ENCODE data around the gene SHANK1. TPM values are rescaled to one million over a fixed set of nuclear protein-coding genes. Genes with fewer than 3 reads are reported as not detected.

SHANK1 gene
- total RNA-seq, 2 experiments from 2014 or later = not detected

DNA sequence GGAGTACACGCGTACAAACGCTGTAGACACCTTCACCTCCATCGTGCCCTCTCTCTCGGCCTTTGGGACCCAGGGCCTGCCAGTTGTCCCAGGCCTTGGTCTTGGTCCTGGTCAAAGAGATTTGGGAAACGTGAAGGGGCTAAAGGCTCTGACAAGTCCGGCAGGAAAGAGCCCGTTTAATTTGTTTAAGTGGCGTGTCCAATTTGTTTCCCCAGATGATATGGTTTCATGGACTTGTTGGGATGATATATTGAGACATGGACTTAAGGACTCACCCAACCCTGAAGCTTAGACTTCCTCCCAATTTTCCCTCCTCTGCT lies 6.3 kb upstream of the SHANK1 start:
- POLR2A ChIA-PET = no interaction called here
- CTCF ChIA-PET = no interaction called here
- Mint-ChIP-seq H3K9me3 (ENCODE audit: low read depth) (no peaks in the 10 kb centered on the region), H3K4me1 (peaks cover 24% of the 10 kb centered on the region), H3K4me3 (peak overlapping the region; percentile 80), H3K27ac (no peak overlapping the region), H3K36me3 (ENCODE audit: low read depth) (peaks cover 2% of the 10 kb centered on the region), H3K27me3 (peaks cover 26% of the 10 kb centered on the region)
- intact Hi-C loops (cut with DNase I, micrococcal nuclease) = loop anchor here (1.0 to 10.0 kb wide), 7 partner anchors 67 to 869 kb away; partner anchors contain the start of genes JOSD2 (in 1 of the 2), NR1H2 (in 1 of the 2) and POLD1 (in 1 of the 2)
- ATAC-seq (no peak), DNase-seq (no peak)

DNA sequence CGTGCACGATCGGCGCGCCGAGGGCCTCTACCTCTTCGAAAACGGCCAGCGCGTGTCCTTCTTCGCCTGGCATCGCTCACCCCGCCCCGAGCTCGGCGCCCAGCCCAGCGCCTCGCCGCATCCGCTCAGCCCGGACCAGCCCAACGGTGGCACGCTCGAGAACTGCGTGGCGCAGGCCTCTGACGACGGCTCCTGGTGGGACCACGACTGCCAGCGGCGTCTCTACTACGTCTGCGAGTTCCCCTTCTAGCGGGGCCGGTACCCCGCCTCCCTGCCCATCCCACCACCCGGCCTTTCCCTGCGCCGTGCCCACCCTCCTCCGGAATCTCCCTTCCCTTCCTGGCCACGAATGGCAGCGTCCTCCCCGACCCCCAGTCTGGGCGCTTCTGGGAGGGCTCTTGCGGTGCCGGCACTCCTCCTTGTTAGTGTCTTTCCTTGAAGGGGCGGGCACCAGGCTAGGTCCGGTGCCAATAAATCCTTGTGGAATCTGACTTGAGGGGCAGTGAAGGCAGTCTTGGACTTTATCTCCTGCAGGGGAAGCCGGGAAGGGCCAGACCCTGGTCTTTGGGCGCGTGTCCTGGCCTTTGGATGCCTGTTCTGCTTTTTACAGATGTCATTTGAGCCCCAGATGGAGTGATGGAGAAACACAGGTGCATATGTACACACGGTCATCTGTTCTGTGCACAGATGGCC lies 5.8 kb upstream of the SHANK1 start:
- H3K4me3 Mint-ChIP-seq = peak overlapping the region; percentile 80
- intact Hi-C loops (cut with DNase I, micrococcal nuclease) = loop anchor here (1.0 to 10.0 kb wide), 7 partner anchors 67 to 869 kb away; partner anchors contain the start of genes JOSD2 (in 1 of the 2), NR1H2 (in 1 of the 2) and POLD1 (in 1 of the 2)
- peaks cover 31% of the 10 kb centered on the region for H3K27me3 Mint-ChIP-seq
- DNase-seq (no peak), ATAC-seq (peak; percentile 47)
- peaks cover 24% of the 10 kb centered on the region for H3K4me1 Mint-ChIP-seq
- no peaks in the 10 kb centered on the region for H3K9me3 Mint-ChIP-seq (ENCODE audit: low read depth)
- ChIA-PET POLR2A (interaction anchor here (0.7 to 1.8 kb wide), 4 partner anchors 70 to 379 kb away, joined by 3 to 13 read pairs (median 4); no protein-coding TSS in a partner anchor), CTCF (interaction anchor here (0.5 to 1.8 kb wide), 13 partner anchors 10 to 369 kb away, joined by 3 to 10 read pairs (median 4); partner anchors contain the start of gene JOSD2)
- peak overlapping the region; percentile 63 for H3K27ac Mint-ChIP-seq
- H3K36me3 Mint-ChIP-seq (ENCODE audit: low read depth) = peaks cover 2% of the 10 kb centered on the region

DNA sequence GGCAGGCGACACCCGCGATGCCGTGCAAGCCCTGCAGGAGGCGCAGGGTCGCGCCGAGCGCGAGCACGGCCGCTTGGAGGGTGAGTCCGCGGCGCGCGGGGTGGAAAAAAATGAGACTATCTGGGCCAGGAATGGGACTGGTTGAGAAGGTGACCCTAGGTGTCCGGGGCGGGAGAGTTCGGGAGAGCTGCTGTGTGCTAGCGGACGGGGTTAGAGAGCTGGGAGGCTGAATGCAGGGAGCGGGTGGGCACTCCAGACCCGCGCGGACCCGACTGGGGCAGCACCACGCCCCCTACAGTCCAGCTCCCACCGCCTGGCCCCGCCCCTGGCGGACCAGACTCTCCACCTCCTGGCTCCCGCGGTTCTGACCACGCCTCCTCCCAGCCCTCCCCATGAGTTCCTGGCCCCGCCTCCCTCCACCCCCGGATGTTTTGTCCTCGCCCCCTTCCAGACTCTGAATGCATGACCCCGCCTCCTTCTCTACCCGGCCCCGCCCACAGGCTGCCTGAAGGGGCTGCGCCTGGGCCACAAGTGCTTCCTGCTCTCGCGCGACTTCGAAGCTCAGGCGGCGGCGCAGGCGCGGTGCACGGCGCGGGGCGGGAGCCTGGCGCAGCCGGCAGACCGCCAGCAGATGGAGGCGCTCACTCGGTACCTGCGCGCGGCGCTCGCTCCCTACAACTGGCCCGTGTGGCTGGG lies 5.1 kb upstream of the SHANK1 start:
- Mint-ChIP-seq H3K27ac (peak overlapping the region; percentile 63), H3K36me3 (ENCODE audit: low read depth) (peaks cover 2% of the 10 kb centered on the region), H3K9me3 (ENCODE audit: low read depth) (no peaks in the 10 kb centered on the region), H3K27me3 (peaks cover 36% of the 10 kb centered on the region), H3K4me3 (peak overlapping the region; percentile 80), H3K4me1 (peaks cover 26% of the 10 kb centered on the region)
- ChIA-PET CTCF (interaction anchor here (0.5 to 1.8 kb wide), 18 partner anchors 9 to 394 kb away, joined by 3 to 10 read pairs (median 4); partner anchors contain the start of gene JOSD2), POLR2A (interaction anchor here (0.7 to 1.8 kb wide), 4 partner anchors 71 to 378 kb away, joined by 3 to 13 read pairs (median 4); no protein-coding TSS in a partner anchor)
- DNase-seq (peak; percentile 99), ATAC-seq (peak; percentile 87)
- intact Hi-C loops (cut with DNase I, micrococcal nuclease) = loop anchor here (1.0 to 10.0 kb wide), 14 partner anchors 45 to 870 kb away; partner anchors contain the start of genes EMC10 (in 1 of the 2), GARIN5A (in 1 of the 2), JOSD2 (in 1 of the 2) and NR1H2 (in 1 of the 2)

DNA sequence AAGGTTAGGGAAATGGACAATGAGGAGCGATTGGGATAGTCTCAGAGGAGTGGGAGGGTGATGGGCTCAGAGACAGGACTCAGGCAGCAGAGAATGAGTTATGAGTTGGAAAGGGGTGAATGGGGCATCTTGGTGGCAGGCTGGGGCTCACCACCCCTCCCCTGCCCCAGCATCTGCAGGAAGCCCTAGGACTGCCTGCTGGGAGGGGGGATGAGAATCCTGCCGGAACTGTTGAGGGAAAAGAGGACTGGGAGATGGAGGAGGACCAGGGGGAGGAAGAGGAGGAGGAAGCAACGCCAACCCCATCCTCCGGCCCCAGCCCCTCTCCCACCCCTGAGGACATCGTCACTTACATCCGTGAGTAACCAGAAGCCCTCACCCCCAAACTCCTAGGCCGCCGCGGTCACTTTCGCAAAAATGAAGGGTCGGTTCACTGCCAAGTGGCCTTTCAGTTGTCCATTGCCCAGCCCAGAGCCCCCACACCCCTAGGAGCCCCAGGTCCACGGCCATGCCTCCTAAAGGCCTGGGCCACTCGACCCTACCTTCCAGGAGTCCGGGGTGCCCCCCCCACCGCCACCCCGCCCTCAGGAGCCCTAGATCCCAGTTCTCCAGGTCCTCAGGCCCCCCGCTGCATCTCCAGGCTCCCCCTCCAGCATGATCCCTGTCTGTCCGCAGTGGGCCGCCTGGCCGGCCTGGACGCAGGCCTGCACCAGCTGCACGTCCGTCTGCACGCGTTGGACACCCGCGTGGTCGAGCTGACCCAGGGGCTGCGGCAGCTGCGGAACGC lies 4.3 kb upstream of the SHANK1 start:
- DNase-seq (no peak), ATAC-seq (no peak)
- ChIA-PET POLR2A (interaction anchor here (1.3 to 1.8 kb wide), 2 partner anchors 71 to 80 kb away, joined by 3 to 13 read pairs; no protein-coding TSS in a partner anchor), CTCF (interaction anchor here (0.6 to 1.8 kb wide), 12 partner anchors 9 to 393 kb away, joined by 3 to 10 read pairs (median 4); partner anchors contain the start of gene JOSD2)
- no peaks in the 10 kb centered on the region for H3K9me3 Mint-ChIP-seq (ENCODE audit: low read depth)
- intact Hi-C loops (cut with DNase I, micrococcal nuclease) = loop anchor here (1.0 to 10.0 kb wide), 13 partner anchors 45 to 871 kb away; partner anchors contain the start of genes EMC10 (in 1 of the 2), GARIN5A (in 1 of the 2), NR1H2 (in 1 of the 2) and POLD1 (in 1 of the 2)
- H3K4me1 Mint-ChIP-seq = peaks cover 26% of the 10 kb centered on the region
- H3K27ac Mint-ChIP-seq = no peak overlapping the region
- peaks cover 2% of the 10 kb centered on the region for H3K36me3 Mint-ChIP-seq (ENCODE audit: low read depth)
- peak overlapping the region; percentile 80 for H3K4me3 Mint-ChIP-seq
- H3K27me3 Mint-ChIP-seq = peaks cover 36% of the 10 kb centered on the region

DNA sequence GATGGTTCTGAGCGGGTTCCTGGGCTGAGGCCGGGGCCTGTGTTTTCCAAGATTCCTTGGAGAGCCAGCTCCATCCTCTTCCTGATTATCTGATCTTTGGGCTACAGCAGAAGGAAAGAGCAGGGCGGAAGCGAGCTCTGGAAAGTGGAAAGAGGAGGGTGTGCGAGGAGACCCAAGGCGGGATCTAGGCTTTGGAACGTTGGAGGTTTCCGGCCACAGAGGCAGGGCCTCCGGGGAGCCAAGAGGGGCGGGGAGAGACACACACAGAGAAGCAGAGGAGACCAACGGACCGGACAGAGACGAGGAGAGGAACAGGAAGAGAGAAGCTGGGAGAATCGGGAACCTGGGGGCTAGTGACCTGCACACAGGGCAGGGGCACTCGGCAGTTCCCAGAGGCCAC lies 3.5 kb upstream of the SHANK1 start, which contains the start of gene CLEC11A:
TSS of gene CLEC11A (plus strand) at position 296 of the 400 bp plus-strand sequence. CDS start 162 bp downstream, outside the sequence.
- Mint-ChIP-seq H3K4me3 (peak within 1 kb of the TSS; percentile 80), H3K9me3 (ENCODE audit: low read depth) (no peaks in the 10 kb centered on the region), H3K36me3 (ENCODE audit: low read depth) (peaks cover 2% of the 10 kb centered on the region), H3K27ac (no peak within 1 kb of the TSS), H3K4me1 (peaks cover 21% of the 10 kb centered on the region), H3K27me3 (peaks cover 36% of the 10 kb centered on the region)
- no peak for ATAC-seq
- ChIA-PET POLR2A (interaction anchor here (0.6 kb wide), 1 partner anchor 15 kb away, joined by 5 read pairs; no protein-coding TSS in a partner anchor), CTCF (interaction anchor here (0.6 to 1.0 kb wide), 2 partner anchors 9 to 46 kb away, joined by 3 to 5 read pairs; no protein-coding TSS in a partner anchor)
- no peak for DNase-seq
- intact Hi-C loops (cut with DNase I, micrococcal nuclease) = loop anchor here in 1 of 2 experiments (10.0 kb wide), 1 partner anchor 872 kb away; no protein-coding TSS in a partner anchor

GRCh38 chr19:50722201-50723013 lies 2.8 kb upstream of the SHANK1 start:
- DNase-seq (no peak), ATAC-seq (no peak)
- intact Hi-C loops (cut with DNase I, micrococcal nuclease) = loop anchor here in 1 of 2 experiments (10.0 kb wide), 1 partner anchor 872 kb away; no protein-coding TSS in a partner anchor
- POLR2A ChIA-PET = interaction anchor here (0.6 to 1.4 kb wide), 2 partner anchors 14 to 81 kb away, joined by 3 to 5 read pairs; no protein-coding TSS in a partner anchor
- Mint-ChIP-seq H3K36me3 (ENCODE audit: low read depth) (peaks cover 2% of the 10 kb centered on the region), H3K27me3 (peaks cover 39% of the 10 kb centered on the region), H3K4me1 (peaks cover 15% of the 10 kb centered on the region), H3K27ac (no peak overlapping the region), H3K9me3 (ENCODE audit: low read depth) (no peaks in the 10 kb centered on the region), H3K4me3 (no peak overlapping the region)
- CTCF ChIA-PET = interaction anchor here (1.0 kb wide), 2 partner anchors 8 to 12 kb away, joined by 3 read pairs; no protein-coding TSS in a partner anchor

- H3K36me3 Mint-ChIP-seq (ENCODE audit: low read depth) = no peaks in the 10 kb centered on the region
- peaks cover 13% of the 10 kb centered on the region for H3K4me1 Mint-ChIP-seq
- CTCF ChIA-PET = interaction anchor here (1.0 kb wide), 2 partner anchors 11 to 166 kb away, joined by 3 read pairs; no protein-coding TSS in a partner anchor
- intact Hi-C loops (cut with DNase I, micrococcal nuclease) = loop anchor here in 1 of 2 experiments (10.0 kb wide), 1 partner anchor 873 kb away; no protein-coding TSS in a partner anchor
- H3K4me3 Mint-ChIP-seq = no peak overlapping the region
- no peak overlapping the region for H3K27ac Mint-ChIP-seq
- DNase-seq (no peak), ATAC-seq (no peak)
- H3K9me3 Mint-ChIP-seq (ENCODE audit: low read depth) = no peaks in the 10 kb centered on the region
- POLR2A ChIA-PET = interaction anchor here (1.4 kb wide), 1 partner anchor 81 kb away, joined by 3 read pairs; no protein-coding TSS in a partner anchor
- H3K27me3 Mint-ChIP-seq = peaks cover 41% of the 10 kb centered on the region
Observed at GRCh38 chr19:50721441-50722137, 2.0 kb upstream of the SHANK1 start.

DNA sequence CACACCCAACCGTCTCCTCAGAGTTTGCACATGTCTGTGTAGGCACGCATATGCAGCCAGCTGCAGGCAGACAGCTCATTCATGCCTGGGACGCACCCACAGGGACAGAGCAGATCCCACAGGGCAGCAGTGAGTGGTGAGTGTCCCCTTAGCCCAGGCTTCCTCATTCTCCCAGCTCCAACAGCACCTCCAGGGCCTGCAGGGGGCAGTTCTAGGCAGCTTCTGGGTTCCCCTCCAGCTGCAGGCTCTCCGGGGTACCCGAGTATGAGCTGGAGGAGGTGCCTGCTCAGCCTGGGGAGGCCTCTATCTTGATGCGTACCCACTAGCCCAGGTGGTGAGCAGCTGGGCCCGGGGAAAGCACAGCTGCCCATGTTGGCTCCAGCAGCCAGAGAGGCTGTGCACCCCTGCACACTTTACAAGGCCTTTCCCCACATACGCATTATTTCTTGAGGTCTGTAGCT lies 1.3 kb upstream of the SHANK1 start:
- intact Hi-C loops (cut with DNase I, micrococcal nuclease) = loop anchor here in 1 of 2 experiments (10.0 kb wide), 1 partner anchor 874 kb away; no protein-coding TSS in a partner anchor
- H3K27me3 Mint-ChIP-seq = peaks cover 46% of the 10 kb centered on the region
- no peak overlapping the region for H3K4me3 Mint-ChIP-seq
- no peak overlapping the region for H3K27ac Mint-ChIP-seq
- ATAC-seq (no peak), DNase-seq (no peak)
- ChIA-PET POLR2A (interaction anchor here (1.4 kb wide), 1 partner anchor 82 kb away, joined by 3 read pairs; no protein-coding TSS in a partner anchor), CTCF (interaction anchor here (0.8 to 1.0 kb wide), 2 partner anchors 11 to 165 kb away, joined by 3 read pairs; no protein-coding TSS in a partner anchor)
- no peaks in the 10 kb centered on the region for H3K9me3 Mint-ChIP-seq (ENCODE audit: low read depth)
- no peaks in the 10 kb centered on the region for H3K36me3 Mint-ChIP-seq (ENCODE audit: low read depth)
- peaks cover 7% of the 10 kb centered on the region for H3K4me1 Mint-ChIP-seq
